HL-60 (cell line): ENCODE measurements around the gene CSGALNACT2.

Experiments used
- DNase-seq, 2 experiments: peaks; one replicate each; pipeline ENCODE4 v3.0.0-alpha.2; 2010 to 2020; ENCODE audit warnings: low read depth in 1 of 2, low spot score in 1 of 2
- H3K27ac ChIP-seq: fragments of 250-450 bp; sonication (Bioruptor Pico); replicated peaks from 2 replicates; pipeline ENCODE4 v1.5.1; 2020; ENCODE audit warnings: mild to moderate bottlenecking, moderate library complexity
- H3K27me3 ChIP-seq: fragments of 250-450 bp; sonication (Bioruptor Pico); 2 replicates; pipeline ENCODE4 v1.5.1; 2021; ENCODE audit warnings: mild to moderate bottlenecking, moderate library complexity; ENCODE audit not compliant: insufficient read depth, poor library complexity, severe bottlenecking
- H3K4me3 ChIP-seq: replicated peaks from 2 replicates; pipeline ENCODE4 v1.5.1; 2011; ENCODE audit warnings: mild to moderate bottlenecking, control low read depth, low read length; ENCODE audit not compliant: insufficient read depth
- GABPA ChIP-seq: IDR thresholded peaks from 2 replicates; pipeline ENCODE4 v1.6.1; 2012; ENCODE audit warnings: low read depth
- POLR2AphosphoS5 ChIP-seq: IDR thresholded peaks from 2 replicates; pipeline ENCODE4 v1.6.1; 2012; ENCODE audit warnings: low read depth
- SPI1 ChIP-seq: IDR thresholded peaks from 2 replicates; pipeline ENCODE4 v1.6.1; 2012; ENCODE audit warnings: low read depth, mild to moderate bottlenecking, borderline replicate concordance
- TF ChIP-seq, protein P1 (sequence below): IDR thresholded peaks from one replicate; pipeline ENCODE4 v1.5.1; 2011; ENCODE audit warnings: low read length, control low read depth, inconsistent platforms; ENCODE audit not compliant: insufficient read depth
- TF ChIP-seq, protein P2 (sequence below): IDR thresholded peaks from 2 replicates; pipeline ENCODE4 v1.6.1; 2012; ENCODE audit warnings: low read depth; ENCODE audit not compliant: insufficient replicate concordance

The CSGALNACT2 gene

DNA sequence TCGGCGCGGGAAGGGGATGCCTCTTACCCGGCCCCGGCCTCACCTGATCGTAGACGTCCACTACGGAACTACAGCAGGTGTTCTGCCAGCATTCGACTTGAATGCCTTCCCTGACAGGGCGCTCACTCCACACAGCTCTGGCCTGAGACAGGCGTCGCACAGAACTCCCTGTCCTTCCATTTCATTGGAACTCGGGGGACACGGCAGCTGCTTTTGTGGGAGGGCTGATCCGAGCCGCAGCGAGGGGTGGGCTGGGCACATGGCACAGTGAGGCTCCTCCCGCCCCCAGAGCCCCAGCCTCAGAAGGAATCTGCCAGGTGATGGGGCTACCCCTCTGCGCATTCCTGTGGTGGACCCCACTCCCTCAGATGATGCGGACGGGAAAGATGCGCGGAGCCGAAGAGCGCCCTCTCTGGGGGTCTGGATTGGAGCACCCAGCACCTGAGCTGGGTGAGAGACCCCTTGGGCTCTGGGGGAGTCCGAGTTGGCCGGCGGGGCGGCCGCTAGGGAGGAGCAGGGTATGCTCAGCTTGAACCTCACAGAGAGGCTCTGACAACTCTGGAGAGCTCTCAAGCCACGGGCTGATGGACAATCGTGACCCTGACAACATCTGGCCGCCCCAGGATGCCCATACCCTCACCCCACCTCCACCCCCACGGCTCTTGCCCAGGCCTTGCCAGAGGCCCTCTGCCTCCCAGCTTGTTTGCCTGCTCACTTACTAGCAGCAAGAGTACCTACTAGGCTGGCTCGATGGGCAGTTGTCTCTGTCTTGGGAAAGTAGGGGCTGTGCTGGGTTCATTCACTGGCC, 92.1 kb downstream of the CSGALNACT2 start:
- peaks cover 21% of the 10 kb centered on the region for H3K27me3 ChIP-seq

DNA sequence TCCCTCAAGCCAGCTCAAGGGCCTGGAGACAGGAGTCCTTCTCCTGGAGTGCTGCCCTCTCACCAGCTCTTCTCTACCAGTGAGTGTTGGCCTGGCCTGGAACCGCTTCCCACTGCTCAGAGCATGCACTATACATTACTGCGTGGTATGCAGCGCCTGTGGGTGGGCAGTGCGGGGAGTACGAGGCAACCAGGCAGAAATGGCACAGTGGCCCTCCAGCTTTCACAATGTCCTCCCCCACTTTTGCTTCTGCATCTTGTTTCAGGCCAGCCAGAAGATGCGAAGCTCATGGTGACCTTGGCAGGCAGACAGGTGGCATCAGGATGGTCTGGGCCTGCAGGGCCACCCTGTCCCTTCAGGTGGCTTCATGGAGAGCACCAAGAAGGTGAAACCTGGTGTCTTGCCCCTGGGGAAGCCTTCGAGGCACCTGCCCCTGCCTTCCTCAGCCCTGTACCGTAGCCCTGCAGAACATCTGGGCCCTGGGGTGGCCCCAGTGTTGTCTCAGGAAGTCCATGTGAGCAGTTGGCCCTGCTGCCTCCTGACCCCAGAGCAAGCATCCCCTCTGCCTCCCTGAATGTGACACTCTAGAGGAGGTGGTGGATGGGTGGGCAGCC, 92.8 kb downstream of the CSGALNACT2 start:
- DNase-seq, result no peak
- TF ChIP-seq, protein P1, sequence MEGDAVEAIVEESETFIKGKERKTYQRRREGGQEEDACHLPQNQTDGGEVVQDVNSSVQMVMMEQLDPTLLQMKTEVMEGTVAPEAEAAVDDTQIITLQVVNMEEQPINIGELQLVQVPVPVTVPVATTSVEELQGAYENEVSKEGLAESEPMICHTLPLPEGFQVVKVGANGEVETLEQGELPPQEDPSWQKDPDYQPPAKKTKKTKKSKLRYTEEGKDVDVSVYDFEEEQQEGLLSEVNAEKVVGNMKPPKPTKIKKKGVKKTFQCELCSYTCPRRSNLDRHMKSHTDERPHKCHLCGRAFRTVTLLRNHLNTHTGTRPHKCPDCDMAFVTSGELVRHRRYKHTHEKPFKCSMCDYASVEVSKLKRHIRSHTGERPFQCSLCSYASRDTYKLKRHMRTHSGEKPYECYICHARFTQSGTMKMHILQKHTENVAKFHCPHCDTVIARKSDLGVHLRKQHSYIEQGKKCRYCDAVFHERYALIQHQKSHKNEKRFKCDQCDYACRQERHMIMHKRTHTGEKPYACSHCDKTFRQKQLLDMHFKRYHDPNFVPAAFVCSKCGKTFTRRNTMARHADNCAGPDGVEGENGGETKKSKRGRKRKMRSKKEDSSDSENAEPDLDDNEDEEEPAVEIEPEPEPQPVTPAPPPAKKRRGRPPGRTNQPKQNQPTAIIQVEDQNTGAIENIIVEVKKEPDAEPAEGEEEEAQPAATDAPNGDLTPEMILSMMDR, result no peak
- H3K27me3 ChIP-seq, result peaks cover 21% of the 10 kb centered on the region
- no peak overlapping the region for H3K27ac ChIP-seq
- H3K4me3 ChIP-seq, result no peak overlapping the region

More for the DNA sequence above, 92.1 kb downstream of the CSGALNACT2 start:
- Histone ChIP-seq H3K4me3 (no peak overlapping the region), H3K27ac (no peak overlapping the region)
- TF ChIP-seq, protein P1, result no peak
- TF ChIP-seq POLR2AphosphoS5 (no peak), GABPA (no peak), SPI1 (no peak)
- TF ChIP-seq, protein P2, sequence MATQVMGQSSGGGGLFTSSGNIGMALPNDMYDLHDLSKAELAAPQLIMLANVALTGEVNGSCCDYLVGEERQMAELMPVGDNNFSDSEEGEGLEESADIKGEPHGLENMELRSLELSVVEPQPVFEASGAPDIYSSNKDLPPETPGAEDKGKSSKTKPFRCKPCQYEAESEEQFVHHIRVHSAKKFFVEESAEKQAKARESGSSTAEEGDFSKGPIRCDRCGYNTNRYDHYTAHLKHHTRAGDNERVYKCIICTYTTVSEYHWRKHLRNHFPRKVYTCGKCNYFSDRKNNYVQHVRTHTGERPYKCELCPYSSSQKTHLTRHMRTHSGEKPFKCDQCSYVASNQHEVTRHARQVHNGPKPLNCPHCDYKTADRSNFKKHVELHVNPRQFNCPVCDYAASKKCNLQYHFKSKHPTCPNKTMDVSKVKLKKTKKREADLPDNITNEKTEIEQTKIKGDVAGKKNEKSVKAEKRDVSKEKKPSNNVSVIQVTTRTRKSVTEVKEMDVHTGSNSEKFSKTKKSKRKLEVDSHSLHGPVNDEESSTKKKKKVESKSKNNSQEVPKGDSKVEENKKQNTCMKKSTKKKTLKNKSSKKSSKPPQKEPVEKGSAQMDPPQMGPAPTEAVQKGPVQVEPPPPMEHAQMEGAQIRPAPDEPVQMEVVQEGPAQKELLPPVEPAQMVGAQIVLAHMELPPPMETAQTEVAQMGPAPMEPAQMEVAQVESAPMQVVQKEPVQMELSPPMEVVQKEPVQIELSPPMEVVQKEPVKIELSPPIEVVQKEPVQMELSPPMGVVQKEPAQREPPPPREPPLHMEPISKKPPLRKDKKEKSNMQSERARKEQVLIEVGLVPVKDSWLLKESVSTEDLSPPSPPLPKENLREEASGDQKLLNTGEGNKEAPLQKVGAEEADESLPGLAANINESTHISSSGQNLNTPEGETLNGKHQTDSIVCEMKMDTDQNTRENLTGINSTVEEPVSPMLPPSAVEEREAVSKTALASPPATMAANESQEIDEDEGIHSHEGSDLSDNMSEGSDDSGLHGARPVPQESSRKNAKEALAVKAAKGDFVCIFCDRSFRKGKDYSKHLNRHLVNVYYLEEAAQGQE, result no peak
- no peak for DNase-seq

DNA sequence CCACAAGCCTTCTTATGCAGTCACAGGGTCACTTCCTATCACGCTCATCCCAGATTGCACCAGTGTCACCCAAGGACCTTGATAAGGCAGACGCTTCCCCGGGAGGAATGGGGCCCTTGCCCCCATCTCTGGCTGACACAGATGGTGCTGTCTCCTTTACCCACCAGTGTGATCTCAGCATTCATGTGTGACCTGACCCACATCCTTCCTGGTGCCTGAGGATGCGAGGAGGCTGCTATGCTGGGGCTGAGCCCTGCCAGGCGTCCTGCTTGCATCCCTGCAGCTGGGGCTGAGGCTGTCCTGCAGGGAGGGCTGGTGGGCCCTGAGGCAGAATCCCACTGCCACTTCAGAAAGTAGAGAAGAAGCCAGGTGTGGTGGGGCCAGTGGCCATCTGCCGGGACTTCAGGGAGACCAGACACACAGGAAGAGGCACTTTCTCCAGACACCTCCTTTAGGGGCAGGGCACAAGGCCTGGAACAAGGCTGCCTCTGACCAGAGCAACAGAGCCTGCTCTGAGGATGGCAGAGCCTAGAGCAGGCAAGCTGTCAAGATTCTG, 93.4 kb downstream of the CSGALNACT2 start:
- no peak overlapping the region for H3K4me3 ChIP-seq
- DNase-seq, result no peak
- no peak overlapping the region for H3K27ac ChIP-seq
- TF ChIP-seq SPI1 (no peak), GABPA (no peak), POLR2AphosphoS5 (no peak)
- TF ChIP-seq, protein P2, result no peak
- TF ChIP-seq, protein P1, result no peak
- H3K27me3 ChIP-seq, result peaks cover 21% of the 10 kb centered on the region
